H1 (cell line): ENCODE results near the gene PI16. TPM values are rescaled to one million over a fixed set of nuclear protein-coding genes. Genes with fewer than 3 reads are reported as not detected.

Experiments
- CTCF ChIA-PET: fragments of 300-600 bp; sonication (Branson Sonifier 250); formaldehyde crosslinking; loops from one replicate; lab custom pipeline; 2021; ENCODE audit not compliant: partially characterized antibody; lab: Charles Lee
- POLR2A ChIA-PET: fragments of 300-600 bp; sonication (Branson Sonifier 250); formaldehyde crosslinking; loops from one replicate; lab custom pipeline; 2021; ENCODE audit warnings: inconsistent platforms; ENCODE audit not compliant: partially characterized antibody; lab: Charles Lee
- DNase-seq, 2 experiments: peaks; one replicate each; pipeline versions ENCODE4 v3.0.0 to v3.0.0-alpha.2; 2010 to 2022; ENCODE audit warnings: low spot score in 2 of 2, low read depth in 1 of 2, mixed read lengths in 1 of 2
- FAIRE-seq: peaks from 2 replicates; lab custom pipeline; 2011; peaks lifted over from hg19 to GRCh38; lab: Jason Lieb, UNC
- H2AFZ ChIP-seq: 2 replicates; pipeline ENCODE4 v1.8.1; 2012; ENCODE audit warnings: low read length, inconsistent platforms
- H2AK5ac ChIP-seq: 2 replicates; pipeline ENCODE4 v1.6.1; 2013; ENCODE audit warnings: low read depth, low read length
- H2BK120ac ChIP-seq: replicated peaks from 2 replicates; pipeline ENCODE3; 2013; ENCODE audit warnings: low read depth, low read length, inconsistent platforms
- H2BK12ac ChIP-seq: 2 replicates; pipeline ENCODE4 v1.6.1; 2013; ENCODE audit warnings: low read depth, low read length
- H2BK15ac ChIP-seq: 2 replicates; pipeline ENCODE4 v1.6.1; 2013; ENCODE audit warnings: low read length
- H2BK20ac ChIP-seq: 2 replicates; pipeline ENCODE4 v1.6.1; 2013; ENCODE audit warnings: low read length
- H2BK5ac ChIP-seq: 2 replicates; pipeline ENCODE4 v1.6.1; 2013; ENCODE audit warnings: low read depth, low read length
- H3K14ac ChIP-seq: 2 replicates; pipeline ENCODE4 v1.6.1; 2013; ENCODE audit warnings: inconsistent platforms; ENCODE audit not compliant: insufficient read length
- H3K18ac ChIP-seq: 2 replicates; pipeline ENCODE4 v1.6.1; 2013; ENCODE audit warnings: low read length; ENCODE audit errors: extremely low read depth
- H3K23ac ChIP-seq: 2 replicates; pipeline ENCODE4 v1.6.1; 2013; ENCODE audit warnings: inconsistent platforms; ENCODE audit not compliant: insufficient read length
- H3K23me2 ChIP-seq: 2 replicates; pipeline ENCODE4 v1.6.1; 2013; ENCODE audit warnings: low read depth, low read length
- H3K27ac ChIP-seq: 2 replicates; pipeline ENCODE4 v1.6.1; 2011; ENCODE audit warnings: low read depth, low read length, inconsistent platforms
- H3K27me3 ChIP-seq, 4 experiments: replicated peaks in 1 of 4; 1 replicate in 1 of 4; 2 replicates in 3 of 4; pipeline versions ENCODE4 v1.6.1 to v1.8.1; 2011 to 2013; ENCODE audit warnings: low read length in 3 of 4, mild to moderate bottlenecking in 3 of 4, inconsistent platforms in 2 of 4, mixed read lengths in 2 of 4, moderate library complexity in 1 of 4; ENCODE audit not compliant: control insufficient read depth in 3 of 4, insufficient read depth in 3 of 4; ENCODE audit errors: extremely low read depth in 1 of 4
- H3K36me3 ChIP-seq, 4 experiments: 2 replicates each; pipeline versions ENCODE4 v1.6.1 to v1.8.1; 2011 to 2013; ENCODE audit warnings: mild to moderate bottlenecking in 4 of 4, low read length in 3 of 4, moderate library complexity in 2 of 4, control low read depth in 1 of 4, inconsistent platforms in 1 of 4; ENCODE audit not compliant: insufficient read depth in 4 of 4, control insufficient read depth in 2 of 4
- H3K4ac ChIP-seq: replicated peaks from 2 replicates; pipeline ENCODE3; 2013; ENCODE audit warnings: low read length, low read depth, mixed read lengths, inconsistent platforms; ENCODE audit not compliant: insufficient read length
- H3K4me1 ChIP-seq, 4 experiments: replicated peaks in 1 of 4; 1 replicate in 1 of 4; 2 replicates in 3 of 4; pipeline versions ENCODE4 v1.6.1 to v1.8.1; 2011 to 2013; ENCODE audit warnings: low read length in 3 of 4, inconsistent platforms in 2 of 4, mixed read lengths in 1 of 4; ENCODE audit not compliant: insufficient read depth in 4 of 4, control insufficient read depth in 3 of 4
- H3K4me2 ChIP-seq, 2 experiments: 2 replicates each; pipeline versions ENCODE4 v1.6.1 to v1.8.1; 2011 to 2013; ENCODE audit warnings: low read depth in 2 of 2, low read length in 2 of 2, control low read depth in 1 of 2, inconsistent platforms in 1 of 2, mild to moderate bottlenecking in 1 of 2; ENCODE audit not compliant: insufficient read depth in 1 of 2
- H3K4me3 ChIP-seq, 4 experiments: fragments of 200-600, 300-600 bp in 1 of 4; sonication (generic), shearing (Covaris generic), sonication (Bioruptor Twin) in 1 of 4; 2 replicates each; pipeline versions ENCODE4 v1.5.1 to v1.8.1; 2011 to 2016; ENCODE audit warnings: low read length in 4 of 4, low read depth in 3 of 4, control low read depth in 2 of 4, inconsistent platforms in 2 of 4, mild to moderate bottlenecking in 2 of 4, mixed read lengths in 1 of 4, moderate library complexity in 1 of 4; ENCODE audit not compliant: insufficient read depth in 2 of 4; ENCODE audit errors: extremely low read depth in 1 of 4
- H3K56ac ChIP-seq: replicated peaks from 2 replicates; pipeline ENCODE3; 2013; ENCODE audit warnings: low read depth, mild to moderate bottlenecking, mixed read lengths, low read length, inconsistent platforms; ENCODE audit not compliant: insufficient read length
- H3K79me1 ChIP-seq: 2 replicates; pipeline ENCODE4 v1.6.1; 2013; ENCODE audit warnings: low read depth, low read length, control low read depth
- H3K79me2 ChIP-seq, 2 experiments: 2 replicates each; pipeline versions ENCODE4 v1.6.1 to v1.8.1; 2012 to 2013; ENCODE audit warnings: low read length in 2 of 2, mild to moderate bottlenecking in 2 of 2, inconsistent platforms in 1 of 2; ENCODE audit not compliant: insufficient read depth in 2 of 2, control insufficient read depth in 1 of 2
- H3K9ac ChIP-seq, 4 experiments: replicated peaks in 1 of 4; 1 replicate in 1 of 4; 2 replicates in 3 of 4; pipeline versions ENCODE4 v1.6.1 to v1.8.1; 2011 to 2013; ENCODE audit warnings: low read depth in 3 of 4, low read length in 3 of 4, control low read depth in 2 of 4, mild to moderate bottlenecking in 2 of 4, moderate library complexity in 2 of 4, inconsistent platforms in 1 of 4; ENCODE audit errors: extremely low read depth in 1 of 4
- H3K9me3 ChIP-seq, 2 experiments: 2 replicates each; pipeline versions ENCODE4 v1.6.1 to v1.8.1; 2012 to 2013; ENCODE audit warnings: mild to moderate bottlenecking in 2 of 2, moderate library complexity in 2 of 2, control low read depth in 1 of 2, inconsistent platforms in 1 of 2, low read depth in 1 of 2, low read length in 1 of 2, mixed read lengths in 1 of 2; ENCODE audit not compliant: insufficient read depth in 2 of 2
- H4K20me1 ChIP-seq, 2 experiments: replicated peaks in 1 of 2; 2 replicates each; pipeline versions ENCODE3 to v1.8.1; 2011 to 2013; ENCODE audit warnings: inconsistent platforms in 2 of 2, low read length in 2 of 2, mild to moderate bottlenecking in 1 of 2; ENCODE audit not compliant: insufficient read depth in 2 of 2, control insufficient read depth in 1 of 2
- H4K5ac ChIP-seq: 2 replicates; pipeline ENCODE4 v1.6.1; 2013; ENCODE audit warnings: low read length, low read depth, mixed read lengths, inconsistent platforms; ENCODE audit not compliant: insufficient read length
- H4K8ac ChIP-seq: 2 replicates; pipeline ENCODE4 v1.8.0; 2013; ENCODE audit warnings: mild to moderate bottlenecking, moderate library complexity, low read length, inconsistent platforms; ENCODE audit not compliant: insufficient read depth; ENCODE audit errors: extremely low read depth
- H4K91ac ChIP-seq: replicated peaks from 2 replicates; pipeline ENCODE3; 2013; ENCODE audit warnings: low read length, mixed read lengths, inconsistent platforms; ENCODE audit not compliant: insufficient read length
- EGR1 ChIP-seq: IDR thresholded peaks from 2 replicates; pipeline ENCODE4 v1.6.1; 2011; ENCODE audit warnings: low read depth, low read length, borderline replicate concordance
- EZH2 ChIP-seq: fragments of 200-600 bp; sonication (generic); IDR thresholded peaks from 2 replicates; pipeline ENCODE4 v1.7.1; 2012; ENCODE audit warnings: low read depth, mild to moderate bottlenecking, moderate library complexity, low read length, inconsistent platforms; ENCODE audit not compliant: severe bottlenecking
- NRF1 ChIP-seq: IDR thresholded peaks from 2 replicates; pipeline ENCODE4 v1.6.1; 2011; ENCODE audit warnings: mild to moderate bottlenecking, low read depth, low read length, improper control_type of control experiment
- RAD21 ChIP-seq, 2 experiments: IDR thresholded peaks in 1 of 2; conservative IDR thresholded peaks in 1 of 2; 2 replicates each; pipeline ENCODE4 v1.6.1; 2011; ENCODE audit warnings: low read depth in 2 of 2, low read length in 2 of 2, improper control_type of control experiment in 1 of 2, inconsistent platforms in 1 of 2, mild to moderate bottlenecking in 1 of 2, moderate library complexity in 1 of 2
- RBBP5 ChIP-seq: IDR thresholded peaks from 2 replicates; pipeline ENCODE4 v1.7.1; 2012; ENCODE audit warnings: low read depth, mild to moderate bottlenecking, inconsistent platforms, low read length, moderate library complexity, borderline replicate concordance
- SP2 ChIP-seq: IDR thresholded peaks from 2 replicates; pipeline ENCODE4 v1.6.1; 2012; ENCODE audit warnings: mild to moderate bottlenecking, low read length, inconsistent platforms
- TAF1 ChIP-seq: IDR thresholded peaks from 2 replicates; pipeline ENCODE4 v1.6.1; 2011; ENCODE audit warnings: mild to moderate bottlenecking, low read depth, low read length
- TAF7 ChIP-seq: optimal IDR thresholded peaks from 2 replicates; pipeline ENCODE3; 2011; ENCODE audit warnings: low read depth, mild to moderate bottlenecking, inconsistent platforms, low read length, moderate library complexity, borderline replicate concordance
- TEAD4 ChIP-seq: IDR thresholded peaks from 2 replicates; pipeline ENCODE4 v1.6.1; 2012; ENCODE audit warnings: low read depth, low read length, inconsistent platforms, mixed read lengths
- YY1 ChIP-seq: IDR thresholded peaks from 2 replicates; pipeline ENCODE4 v1.6.1; 2011; ENCODE audit warnings: low read depth, mild to moderate bottlenecking, low read length
- WGBS, 2 experiments: shearing (Covaris generic) in 1 of 2; methylation state at CpG; one replicate each; pipeline versions ENCODE4 v1.1.6 to v1.1.7; 2013 to 2015; ENCODE audit warnings: low lambda C conversion rate in 2 of 2, mixed read lengths in 2 of 2, inconsistent platforms in 1 of 2, low coverage in 1 of 2, missing lambda C conversion rate in 1 of 2; ENCODE audit not compliant: insufficient replicate concordance in 2 of 2, insufficient coverage in 1 of 2, insufficient read length in 1 of 2; ENCODE audit errors: extremely low coverage in 1 of 2, missing lambda C conversion rate in 1 of 2; 5-methylcytosine and 5-hydroxymethylcytosine counted together
- polyA plus RNA-seq, 7 experiments: library from polyadenylated mRNA; depleted of rRNA in 3 of 7; stranded (reverse) in 5 of 7; unstranded in 2 of 7; fragments of >200 nt in 5 of 7; fragments of 200-250 nt in 2 of 7; gene quantifications; 1 replicate in 5 of 7; 2 replicates in 1 of 7; 4 replicates in 1 of 7; pipeline versions ENCODE4 v1.2.1 to v1.2.3, GENCODE V29; 2011 to 2013; ENCODE audit warnings: missing spikeins in 2 of 7, mixed read lengths in 2 of 7
- total RNA-seq: library from RNA; stranded (reverse); fragmentation: NEBNext Ultra II Directional; extraction: Animal tissue kit (Norgen Biotek cat#: 25700); gene quantifications from 2 replicates; pipeline ENCODE4 v1.2.1, GENCODE V29; 2021
- TF ChIP-seq, protein P1 (sequence below): IDR thresholded peaks from 2 replicates; pipeline ENCODE4 v1.6.1; 2011; ENCODE audit warnings: low read length, improper control_type of control experiment

Gene PI16
- total and polyA plus RNA-seq, 2 of the 8 experiments (the other 6 are each of a cell fraction or from before 2014, with no cell fraction given) = 0.05 TPM; not detected in 1

DNA sequence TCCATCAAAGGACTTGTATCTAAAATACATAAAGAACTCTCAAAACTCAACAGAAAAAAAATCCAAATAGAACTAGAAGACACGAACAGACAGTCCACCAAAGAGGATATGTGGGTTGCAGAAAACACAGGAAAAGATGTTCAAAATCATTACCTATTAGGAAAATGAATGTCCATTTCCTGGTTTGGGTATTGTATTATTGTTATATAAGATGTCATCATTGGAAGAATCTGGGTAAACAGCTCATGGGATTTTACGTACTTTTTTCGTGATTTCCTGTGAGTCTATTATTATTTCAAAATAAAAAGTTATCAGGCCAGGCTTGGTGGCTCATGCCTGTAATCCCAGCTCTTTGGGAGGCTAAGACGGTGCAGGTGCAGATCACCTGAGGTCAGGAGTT is 9.2 kb upstream of the PI16 start:
- H3K27ac ChIP-seq = no peak overlapping the region
- FAIRE-seq = no peak
- TF ChIP-seq NRF1 (no peak), EZH2 (no peak), TEAD4 (no peak), RAD21 (IDR thresholded peaks at IDR 0.05 in 1 of 2, conservative IDR thresholded peaks at IDR 0.05 in 1 of 2; ENCODE audit: low read depth in 2 of 2, low read length in 2 of 2) (no peak), TAF1 (no peak), YY1 (no peak), SP2 (no peak), TAF7 (no peak), RBBP5 (no peak), EGR1 (no peak)
- TF ChIP-seq, protein P1, sequence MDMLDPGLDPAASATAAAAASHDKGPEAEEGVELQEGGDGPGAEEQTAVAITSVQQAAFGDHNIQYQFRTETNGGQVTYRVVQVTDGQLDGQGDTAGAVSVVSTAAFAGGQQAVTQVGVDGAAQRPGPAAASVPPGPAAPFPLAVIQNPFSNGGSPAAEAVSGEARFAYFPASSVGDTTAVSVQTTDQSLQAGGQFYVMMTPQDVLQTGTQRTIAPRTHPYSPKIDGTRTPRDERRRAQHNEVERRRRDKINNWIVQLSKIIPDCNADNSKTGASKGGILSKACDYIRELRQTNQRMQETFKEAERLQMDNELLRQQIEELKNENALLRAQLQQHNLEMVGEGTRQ = no peak

More for the DNA sequence above, 9.2 kb upstream of the PI16 start:
- peaks cover 3 to 23% (median 5%) of the 10 kb centered on the region in 4 experiments for H3K4me1 ChIP-seq
- no peak overlapping the region for H3K4me2 ChIP-seq
- H4K91ac ChIP-seq = no peak overlapping the region
- POLR2A ChIA-PET = no interaction called here
- no peak overlapping the region for H3K18ac ChIP-seq
- CTCF ChIA-PET = no interaction called here
- H3K23ac ChIP-seq = no peak overlapping the region
- H2AFZ ChIP-seq = no peak overlapping the region
- H3K36me3 ChIP-seq = no peaks in the 10 kb centered on the region
- H2BK15ac ChIP-seq = no peak overlapping the region
- H4K8ac ChIP-seq = no peak overlapping the region
- no peak for DNase-seq
- no peak overlapping the region for H4K5ac ChIP-seq
- no peaks in the 10 kb centered on the region for H4K20me1 ChIP-seq
- no peak overlapping the region for H3K56ac ChIP-seq
- H2AK5ac ChIP-seq = no peak overlapping the region
- H2BK20ac ChIP-seq = no peak overlapping the region
- no peaks in the 10 kb centered on the region for H3K79me1 ChIP-seq
- H2BK120ac ChIP-seq = no peak overlapping the region
- 91% methylated on average over 4 of the region's 4 CpGs; no CpG with 5 or more reads in 1 of the 2 experiments for WGBS, 2 experiments
- H3K14ac ChIP-seq = no peak overlapping the region
- H2BK12ac ChIP-seq = no peak overlapping the region
- no peak overlapping the region for H3K4me3 ChIP-seq
- H3K23me2 ChIP-seq = no peaks in the 10 kb centered on the region
- H3K4ac ChIP-seq = no peak overlapping the region
- H2BK5ac ChIP-seq = no peak overlapping the region
- no peaks in the 10 kb centered on the region for H3K79me2 ChIP-seq
- H3K9ac ChIP-seq = no peak overlapping the region
- no peaks in the 10 kb centered on the region for H3K9me3 ChIP-seq
- H3K27me3 ChIP-seq = no peaks in the 10 kb centered on the region
